ENCODE measurements around the gene SPSB1.

Gene SPSB1

DNA sequence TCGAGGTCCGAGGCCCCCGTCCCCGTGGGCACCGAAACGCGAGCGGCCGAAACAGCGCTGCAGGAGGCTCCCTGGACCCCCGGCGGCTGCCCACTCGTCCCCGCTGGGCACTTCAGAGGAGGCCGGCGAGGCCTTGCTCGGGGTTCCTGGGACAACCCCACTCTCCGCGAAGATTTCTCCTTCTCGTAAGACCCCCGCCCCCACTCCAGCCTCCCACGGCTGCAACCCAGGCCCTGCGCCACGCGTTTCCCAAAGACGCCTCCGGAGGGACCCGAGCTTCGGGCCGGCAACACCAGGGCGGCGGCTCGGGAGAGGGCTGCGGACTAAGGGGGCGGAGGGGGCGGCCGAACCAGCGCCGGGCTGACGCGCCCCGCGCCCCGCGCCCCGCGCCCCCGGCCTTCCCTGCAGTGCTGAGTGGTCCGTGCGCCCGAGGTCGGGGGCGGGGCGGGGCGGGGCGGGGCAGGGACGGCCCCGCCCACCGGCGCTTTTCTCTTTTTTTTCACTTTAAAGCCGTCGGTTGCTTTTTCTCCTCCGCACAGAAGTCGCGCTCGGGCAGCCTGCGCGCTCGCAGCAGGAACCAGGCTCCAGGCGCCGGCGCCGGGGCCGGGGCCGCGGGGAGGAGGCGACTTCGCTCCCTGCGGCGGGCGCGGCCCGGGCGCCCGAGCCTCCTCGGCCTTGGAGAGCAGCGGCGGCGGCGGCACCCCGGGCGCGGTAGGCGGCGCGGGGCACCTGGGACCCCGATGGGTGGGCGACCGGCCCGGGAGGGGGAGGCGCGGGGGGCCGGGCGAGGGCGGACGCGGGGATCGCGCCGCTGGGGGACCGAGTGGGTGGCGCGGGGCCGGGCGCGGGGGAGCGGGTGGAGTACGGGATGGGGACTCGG, at the start of gene SPSB1:
SPSB1 (plus strand) TSS at position 534 of the 880 bp plus-strand sequence. CDS start 62,998 bp downstream, outside the sequence.
- DNase-seq (ENCODE audit: low read depth): peak; percentile 60

DNA sequence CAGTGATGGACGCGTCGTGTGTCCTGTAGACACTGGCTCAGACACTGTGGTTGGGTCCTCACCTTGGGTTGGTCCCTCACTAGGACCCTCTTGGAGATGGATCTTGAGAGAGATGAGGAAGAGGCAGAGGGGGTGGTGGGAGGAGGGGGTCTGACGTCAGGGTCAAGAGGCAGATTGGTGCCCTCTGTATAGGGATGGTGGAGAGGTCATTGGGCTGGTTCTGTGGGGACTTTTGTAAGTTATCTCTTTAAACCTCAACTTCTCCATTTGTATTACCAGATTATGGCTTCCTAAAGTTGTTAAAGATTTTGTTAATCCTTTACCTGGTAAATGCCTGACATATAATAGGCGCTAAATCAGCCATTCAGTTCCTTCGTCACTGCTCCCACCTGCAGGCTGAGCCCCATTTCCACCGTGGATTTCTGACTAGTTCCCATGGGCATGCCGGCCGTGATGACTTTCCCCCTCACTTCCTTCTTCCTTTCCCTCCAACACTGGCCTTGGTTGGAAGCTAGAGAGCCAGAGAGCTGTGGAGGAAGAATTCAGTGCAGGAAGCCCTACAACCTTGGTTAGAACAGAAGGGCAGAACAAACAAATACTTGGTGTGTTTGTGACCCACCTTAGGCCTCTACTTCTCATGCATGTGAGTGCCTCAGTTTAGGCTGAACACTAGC, 49.5 kb upstream of the SPSB1 start:
- no peak for DNase-seq (ENCODE audit: low read depth)

DNA sequence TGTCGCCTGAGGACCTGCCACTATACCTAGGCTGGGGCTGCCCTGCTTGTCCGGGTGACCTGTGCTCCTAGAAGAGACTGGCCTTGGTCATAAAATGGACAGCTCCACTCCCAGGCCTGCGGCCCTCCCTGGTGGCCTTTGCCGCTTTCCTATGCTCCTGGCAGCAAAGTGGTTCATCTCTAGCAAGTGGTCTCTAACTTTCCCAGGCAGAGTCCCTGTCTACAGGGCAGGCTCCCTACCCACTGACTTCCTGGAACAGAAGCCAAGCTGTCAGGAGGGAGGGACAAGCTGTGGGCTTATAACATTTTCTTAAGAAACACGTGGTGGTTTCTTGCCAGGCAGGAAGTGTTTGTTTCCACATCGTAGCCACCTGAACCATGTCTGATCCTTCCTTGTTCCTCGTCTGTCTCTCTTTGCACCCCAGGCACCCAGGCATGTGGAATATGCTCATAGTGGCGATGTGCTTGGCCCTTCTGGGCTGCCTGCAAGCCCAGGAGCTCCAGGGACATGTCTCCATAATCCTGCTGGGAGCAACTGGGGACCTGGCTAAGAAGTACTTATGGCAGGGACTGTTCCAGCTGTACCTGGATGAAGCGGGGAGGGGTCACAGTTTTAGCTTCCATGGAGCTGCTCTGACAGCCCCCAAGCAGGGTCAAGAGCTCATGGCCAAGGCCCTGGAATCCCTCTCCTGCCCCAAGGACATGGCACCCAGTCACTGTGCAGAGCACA, 48.0 kb upstream of the SPSB1 start:
- DNase-seq (ENCODE audit: low read depth): no peak

DNA sequence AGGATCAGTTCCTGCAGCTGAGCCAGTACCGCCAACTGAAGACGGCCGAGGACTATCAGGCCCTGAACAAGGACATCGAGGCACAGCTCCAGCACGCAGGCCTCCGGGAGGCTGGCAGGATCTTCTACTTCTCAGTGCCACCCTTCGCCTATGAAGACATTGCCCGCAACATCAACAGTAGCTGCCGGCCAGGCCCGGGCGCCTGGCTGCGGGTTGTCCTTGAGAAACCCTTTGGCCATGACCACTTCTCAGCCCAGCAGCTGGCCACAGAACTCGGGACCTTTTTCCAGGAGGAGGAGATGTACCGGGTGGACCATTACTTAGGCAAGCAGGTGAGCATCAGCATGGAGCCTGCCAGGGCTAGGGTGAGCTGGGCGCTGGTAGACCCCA, 47.5 kb upstream of the SPSB1 start:
- DNase-seq (ENCODE audit: low read depth): no peak

DNA sequence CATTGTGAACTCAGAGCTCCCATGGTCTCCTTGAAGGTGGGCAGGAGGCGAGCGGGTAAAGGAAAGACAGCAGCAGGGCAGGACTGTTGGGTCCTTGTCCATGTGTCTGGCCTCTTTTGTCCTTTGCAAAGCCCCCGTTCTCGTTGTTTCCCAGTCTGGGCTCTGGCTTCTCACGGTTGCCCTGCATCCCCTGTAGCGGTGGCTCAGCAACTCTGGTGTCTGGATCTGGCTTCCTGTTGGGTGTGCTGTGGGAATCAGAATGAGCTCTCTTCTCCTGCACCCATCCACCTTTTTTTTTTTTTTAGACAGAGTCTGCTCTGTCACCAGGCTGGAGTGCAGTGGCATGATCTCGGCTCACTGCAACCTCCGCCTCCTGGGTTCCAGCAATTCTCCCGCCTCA, 47.0 kb upstream of the SPSB1 start:
- no peak for DNase-seq (ENCODE audit: low read depth)

DNA sequence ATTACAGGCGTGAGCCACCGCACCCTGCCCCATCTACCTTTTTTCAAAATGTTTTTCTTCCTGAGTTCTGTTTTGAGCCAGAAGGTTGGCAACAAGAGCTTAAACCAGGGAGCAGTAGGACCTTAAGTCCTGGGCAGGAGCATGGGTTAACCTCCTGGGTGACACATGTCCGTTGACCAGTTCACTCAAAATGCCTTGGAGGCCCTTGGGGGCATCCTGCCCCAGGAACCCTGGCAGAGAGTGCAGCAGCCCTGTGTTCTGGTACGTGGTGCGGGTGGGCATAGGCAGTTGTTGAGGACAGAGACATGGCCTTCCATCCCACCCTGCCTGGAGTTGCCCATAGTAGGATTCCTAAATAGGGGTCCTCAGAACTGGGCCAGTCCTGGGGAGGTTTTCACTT, 46.5 kb upstream of the SPSB1 start:
- no peak for DNase-seq (ENCODE audit: low read depth)

DNA sequence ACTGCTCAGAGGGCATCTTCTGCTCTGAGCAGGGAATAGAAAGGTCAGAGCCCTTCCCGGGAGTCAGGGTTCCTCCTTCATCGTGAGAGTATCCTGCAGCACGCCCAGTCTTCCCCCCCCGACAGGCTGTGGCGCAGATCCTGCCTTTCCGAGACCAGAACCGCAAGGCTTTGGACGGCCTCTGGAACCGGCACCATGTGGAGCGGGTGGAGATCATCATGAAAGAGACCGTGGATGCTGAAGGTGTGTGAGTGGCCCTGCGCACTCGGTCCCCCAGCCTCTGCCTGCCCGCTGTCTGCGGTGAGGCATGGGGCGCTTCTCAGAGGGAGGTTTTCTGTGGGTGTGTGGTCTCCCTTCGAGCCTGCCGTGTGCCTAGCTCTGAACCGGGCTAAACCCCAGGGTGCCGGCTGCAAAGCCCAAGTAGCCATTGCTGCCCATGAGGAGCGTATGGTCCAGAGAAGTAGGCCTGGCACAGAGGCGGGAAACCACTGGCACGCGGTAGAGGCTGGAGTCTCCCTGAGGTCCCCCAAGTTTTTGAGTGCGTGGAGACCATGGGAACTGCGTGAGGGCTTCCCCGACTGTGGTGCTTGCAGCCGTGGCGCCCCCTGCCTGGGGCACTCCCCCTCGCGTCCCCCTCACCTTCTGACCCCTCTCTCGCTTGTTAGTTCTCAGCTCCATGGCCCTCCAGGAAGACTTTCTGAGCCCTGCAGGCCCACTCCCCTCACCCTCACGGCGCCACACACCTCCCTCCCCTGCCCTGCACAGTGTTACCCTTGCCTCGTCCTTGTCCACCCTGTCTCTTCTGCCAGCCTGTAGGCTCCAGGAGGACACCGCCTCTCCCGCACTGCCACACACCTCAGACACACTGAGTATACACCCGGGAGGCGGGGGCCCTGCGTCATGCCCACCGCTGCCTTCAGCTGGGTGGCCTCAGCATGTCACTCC, 45.6 kb upstream of the SPSB1 start:
- no peak for DNase-seq (ENCODE audit: low read depth)

DNA sequence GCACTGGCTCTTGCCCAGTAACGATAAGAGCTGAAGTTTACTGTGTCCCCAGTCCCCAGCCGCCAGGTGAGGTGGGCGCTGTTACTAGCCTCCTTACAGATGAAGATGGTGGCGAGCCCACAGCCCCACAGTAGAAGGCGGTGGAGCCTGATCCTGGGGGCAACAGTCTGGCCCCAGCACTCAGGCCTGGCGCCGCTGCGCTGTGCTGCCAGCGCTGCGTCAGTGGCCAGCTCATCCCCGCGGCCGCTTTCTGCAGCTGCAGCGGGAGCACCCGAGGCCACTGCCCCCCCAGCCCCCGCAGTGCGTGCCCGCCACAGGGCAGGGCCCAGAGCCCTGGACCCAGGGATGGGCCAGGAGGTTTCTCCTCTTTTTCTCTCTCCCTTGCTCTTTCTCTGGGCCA, 44.8 kb upstream of the SPSB1 start:
- no peak for DNase-seq (ENCODE audit: low read depth)

DNA sequence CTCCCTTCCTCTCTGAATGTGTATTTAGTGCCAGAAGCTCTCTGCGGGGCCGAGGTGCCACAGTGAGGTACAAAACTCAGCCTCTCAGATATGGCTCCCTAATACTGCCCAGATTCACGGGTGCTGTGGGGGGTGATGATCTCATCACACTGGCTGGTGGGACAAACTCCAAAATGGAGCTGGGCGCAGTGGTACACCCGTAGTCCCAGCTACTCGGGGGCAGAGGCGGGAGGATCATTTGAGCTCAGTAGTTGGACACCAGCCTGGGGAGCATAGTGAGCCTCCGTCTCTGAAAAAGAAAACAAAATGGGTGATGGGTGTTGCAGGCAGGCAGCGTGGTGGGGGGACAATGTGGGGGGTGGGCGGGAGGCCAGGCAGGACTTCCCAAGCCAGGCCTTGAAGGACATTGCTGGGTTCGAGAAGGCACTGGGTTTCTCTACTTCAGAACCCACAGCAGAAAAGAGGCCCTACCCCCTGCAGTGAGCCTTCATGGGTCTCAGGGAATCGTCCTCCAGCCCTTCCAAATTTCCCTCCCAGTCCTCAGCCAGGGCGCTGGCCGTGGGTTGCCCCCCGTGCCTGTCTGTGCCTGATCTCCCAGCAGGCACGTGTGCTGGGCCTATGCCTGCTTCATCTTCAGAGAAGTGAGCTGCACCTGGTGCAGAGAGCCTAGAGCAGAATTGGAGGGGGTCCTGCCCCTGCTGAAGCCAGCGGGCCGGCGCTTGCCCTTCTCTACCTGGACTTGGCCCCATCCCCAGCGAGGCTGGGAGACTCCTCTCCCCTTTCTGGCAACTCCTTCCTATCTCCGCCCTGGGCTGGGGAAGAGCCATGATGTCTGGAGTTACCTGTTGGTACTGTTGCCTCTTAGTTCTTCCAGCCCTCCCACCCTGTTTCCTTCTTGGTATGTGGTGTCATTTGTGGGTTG, 44.1 kb upstream of the SPSB1 start:
- no peak for DNase-seq (ENCODE audit: low read depth)

DNA sequence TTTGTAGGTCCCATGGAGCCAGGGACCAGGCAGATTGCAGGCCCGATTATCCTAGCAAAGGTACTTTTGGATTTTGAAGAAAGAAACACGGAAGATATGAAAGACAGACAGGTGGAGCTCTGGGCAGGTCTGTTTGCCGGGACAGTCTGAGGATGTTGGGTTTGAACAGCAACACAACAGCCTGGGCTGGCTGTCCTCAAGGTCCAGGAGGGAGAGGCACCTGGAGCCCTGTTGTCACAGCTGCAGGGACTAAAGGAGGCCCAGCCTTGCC, 43.5 kb upstream of the SPSB1 start:
- no peak for DNase-seq (ENCODE audit: low read depth)

DNA sequence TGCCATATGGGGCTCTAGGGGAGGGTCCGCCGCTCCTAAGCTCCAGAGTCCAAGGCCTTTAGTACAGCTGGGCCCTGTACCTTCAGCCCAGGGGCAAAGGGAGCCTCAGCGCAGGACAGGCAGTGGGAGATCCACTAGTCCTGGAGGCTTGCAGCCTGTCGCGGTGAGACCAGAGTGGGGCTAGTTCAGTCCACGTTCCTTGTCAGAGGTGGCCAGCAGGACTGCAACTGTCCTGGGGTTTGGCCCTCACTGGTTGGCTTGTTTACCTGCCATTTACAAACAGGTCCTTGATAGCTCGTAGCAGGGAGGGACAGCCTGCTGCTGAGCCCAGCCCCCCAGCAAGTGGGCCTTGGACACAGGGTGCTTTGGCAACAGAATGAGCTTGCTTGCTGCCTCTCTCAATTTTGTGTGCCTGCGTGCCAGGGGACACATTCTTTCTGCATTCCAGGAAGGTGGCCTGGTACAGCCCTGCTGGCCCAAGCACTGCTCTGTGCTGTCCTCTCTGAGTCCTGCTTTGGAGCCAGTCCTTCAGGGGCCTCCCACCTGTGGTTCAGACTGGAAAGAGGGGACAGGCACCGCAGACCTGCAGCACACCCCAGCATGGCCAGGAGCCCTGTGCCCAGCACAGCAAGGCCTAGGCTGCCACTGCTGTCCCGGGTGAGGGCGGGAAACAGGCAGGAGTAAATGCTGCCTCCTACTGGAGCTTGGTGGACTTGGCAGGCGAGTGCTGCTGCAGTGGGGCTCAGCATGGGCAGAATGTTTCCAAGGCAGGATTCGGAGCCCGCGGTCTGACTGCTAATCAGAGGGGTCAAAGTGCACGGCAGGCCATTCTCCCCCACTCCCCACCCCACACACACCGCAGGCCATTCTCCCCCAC, 42.9 kb upstream of the SPSB1 start:
- no peak for DNase-seq (ENCODE audit: low read depth)

DNA sequence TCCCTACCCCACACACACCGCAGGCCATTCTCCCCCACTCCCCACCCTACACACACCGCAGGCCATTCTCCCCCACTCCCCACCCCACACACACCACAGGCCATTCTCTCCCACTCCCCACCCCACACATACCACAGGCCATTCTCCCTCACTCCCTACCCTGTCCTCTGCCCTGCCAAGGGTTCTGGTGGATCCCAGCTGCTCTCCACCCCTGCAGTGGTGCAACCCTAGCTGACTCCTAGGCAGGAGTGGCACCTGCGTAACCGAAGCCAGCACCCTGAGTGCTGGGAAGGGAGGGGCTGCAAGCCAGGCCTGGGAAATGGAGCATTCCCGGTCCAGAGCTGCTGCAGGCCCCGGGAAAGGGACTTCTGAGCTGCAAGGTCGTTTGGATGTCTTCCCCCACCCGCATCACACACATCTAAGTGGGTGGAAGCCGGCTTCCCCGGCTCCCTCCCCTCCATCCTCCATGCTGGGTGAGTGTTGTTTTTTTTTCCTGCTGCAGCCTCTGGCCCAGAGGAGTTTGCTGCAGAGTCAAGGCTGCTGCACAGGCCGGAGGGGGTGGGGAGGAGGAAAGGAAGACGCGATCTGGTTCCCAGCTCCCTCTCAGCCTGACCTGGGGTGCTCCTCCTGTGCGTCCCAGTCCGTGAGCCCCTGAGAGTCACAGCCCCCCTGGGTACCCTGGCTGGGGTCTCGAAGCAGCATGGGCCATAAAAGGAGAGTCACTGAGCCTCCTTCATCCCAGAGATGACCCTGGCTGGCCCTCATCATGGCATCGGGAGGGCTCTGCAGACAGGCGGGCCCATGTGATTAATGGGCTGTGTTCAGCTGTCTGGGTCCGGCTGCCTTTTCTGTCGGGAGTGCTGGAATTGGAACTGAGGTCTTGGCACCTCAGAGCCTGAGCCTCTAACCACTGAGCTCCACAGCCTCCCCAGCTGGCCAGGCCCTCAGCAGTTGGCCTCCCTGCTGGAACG, 42.0 kb upstream of the SPSB1 start:
- no peak for DNase-seq (ENCODE audit: low read depth)

DNA sequence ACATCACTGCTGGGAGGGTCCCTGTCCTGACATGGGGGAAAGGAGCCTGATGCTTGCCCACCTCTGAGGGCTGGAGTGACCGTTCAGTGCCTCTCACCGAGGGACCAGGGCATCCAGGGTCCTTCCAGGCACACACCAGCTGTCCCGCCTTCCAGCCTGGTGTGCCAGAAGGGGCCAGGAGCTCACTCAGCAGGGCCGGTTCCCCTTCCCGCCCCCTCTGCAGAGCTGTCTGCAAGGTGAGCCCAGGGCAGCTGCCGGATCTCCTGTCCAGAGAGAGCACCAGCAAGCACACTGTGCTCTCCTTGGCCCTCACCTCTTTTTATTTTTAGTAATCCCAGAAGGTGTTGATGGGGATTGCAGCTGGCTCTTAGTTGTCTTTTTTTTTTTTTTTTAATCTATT, 41.2 kb upstream of the SPSB1 start:
- DNase-seq (ENCODE audit: low read depth): no peak

DNA sequence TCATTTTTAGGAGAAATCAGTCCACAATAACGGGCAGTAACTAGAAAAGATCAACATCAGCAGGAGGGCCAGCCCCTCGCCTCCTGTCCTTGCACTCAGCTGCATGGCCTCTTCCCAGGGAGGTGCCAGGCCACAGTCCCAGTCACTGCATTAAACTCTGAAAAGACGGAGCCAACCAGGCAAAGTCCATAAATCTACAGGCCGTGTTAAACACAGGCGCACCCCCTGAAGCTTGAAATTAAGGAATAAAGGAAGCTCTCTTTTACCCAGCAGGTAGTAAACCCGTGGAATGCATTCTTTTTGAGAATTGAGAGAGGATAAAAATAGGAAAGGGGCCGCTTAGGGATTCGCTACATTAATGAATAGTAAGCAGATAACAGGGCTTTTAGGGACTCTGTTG, 39.7 kb upstream of the SPSB1 start:
- DNase-seq (ENCODE audit: low read depth): no peak

DNA sequence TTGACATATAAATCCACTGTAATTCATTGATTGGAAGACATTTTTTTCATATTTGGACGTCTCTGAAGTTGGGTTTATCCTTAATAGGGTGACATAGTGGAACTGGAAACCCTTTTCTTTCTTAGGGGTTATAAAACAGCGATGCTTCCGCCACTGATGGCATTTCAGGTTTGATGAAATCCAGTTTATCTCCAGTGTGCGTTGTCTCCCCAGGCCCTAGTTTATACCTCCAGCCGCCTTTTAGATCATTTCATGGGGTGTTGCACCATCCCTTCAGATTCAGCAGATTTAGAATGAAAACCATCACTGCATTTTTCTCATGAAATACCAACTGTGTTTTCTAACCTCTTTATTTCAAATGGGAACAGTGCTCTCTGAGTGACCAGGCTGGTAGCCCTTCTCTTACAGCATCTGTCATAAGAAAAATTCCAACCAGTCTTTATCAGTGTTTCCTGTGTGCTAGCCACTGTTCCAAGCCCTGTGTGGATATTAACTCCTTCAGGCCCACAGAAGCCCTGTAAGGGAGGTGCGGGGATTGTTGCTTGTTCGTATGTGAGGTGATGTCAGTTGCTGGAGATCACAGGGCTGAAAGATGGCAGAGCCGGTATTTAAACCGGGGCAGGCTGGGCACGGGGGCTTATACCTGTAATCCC, 39.1 kb upstream of the SPSB1 start:
- DNase-seq (ENCODE audit: low read depth): no peak

DNA sequence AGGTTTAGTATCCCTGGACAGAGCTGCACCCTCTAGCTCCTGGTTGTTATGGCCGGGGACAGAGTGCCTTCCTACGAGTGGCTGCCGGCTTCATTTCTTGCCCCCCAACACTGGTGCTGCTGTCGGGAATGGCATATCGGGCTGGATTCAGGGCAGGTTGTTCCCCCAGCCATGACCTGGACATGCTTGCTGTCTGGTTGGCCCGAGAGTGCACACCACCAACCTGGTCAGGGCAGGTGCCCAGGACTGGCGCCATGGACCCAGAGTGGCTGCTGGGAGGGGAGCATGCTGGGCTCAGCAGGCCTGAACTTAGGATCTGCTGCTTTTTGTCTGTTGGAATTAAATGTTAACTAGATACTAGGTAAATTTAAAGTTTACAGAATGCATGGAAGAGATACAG, 36.4 kb upstream of the SPSB1 start:
- DNase-seq (ENCODE audit: low read depth): no peak

DNA sequence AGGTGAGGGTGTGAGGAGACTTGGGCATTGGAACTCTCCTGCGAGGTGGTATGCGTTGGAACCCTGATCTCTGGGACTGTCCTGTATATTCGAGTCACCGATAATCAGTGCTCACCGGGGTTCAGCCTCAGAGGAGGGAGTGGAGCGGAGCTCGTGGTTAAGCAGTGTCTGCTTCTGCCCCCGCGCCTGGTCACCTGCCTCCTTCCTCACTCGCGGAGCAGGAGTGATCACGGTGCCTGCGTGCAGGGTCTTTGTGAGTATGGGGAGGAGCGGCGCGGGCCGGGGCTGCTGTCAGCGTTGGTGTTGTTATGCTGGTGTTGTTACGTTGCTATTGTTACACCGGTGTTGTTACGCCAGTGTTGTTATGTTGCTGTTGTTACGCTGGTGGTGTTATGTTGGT, 34.8 kb upstream of the SPSB1 start:
- DNase-seq (ENCODE audit: low read depth): no peak

DNA sequence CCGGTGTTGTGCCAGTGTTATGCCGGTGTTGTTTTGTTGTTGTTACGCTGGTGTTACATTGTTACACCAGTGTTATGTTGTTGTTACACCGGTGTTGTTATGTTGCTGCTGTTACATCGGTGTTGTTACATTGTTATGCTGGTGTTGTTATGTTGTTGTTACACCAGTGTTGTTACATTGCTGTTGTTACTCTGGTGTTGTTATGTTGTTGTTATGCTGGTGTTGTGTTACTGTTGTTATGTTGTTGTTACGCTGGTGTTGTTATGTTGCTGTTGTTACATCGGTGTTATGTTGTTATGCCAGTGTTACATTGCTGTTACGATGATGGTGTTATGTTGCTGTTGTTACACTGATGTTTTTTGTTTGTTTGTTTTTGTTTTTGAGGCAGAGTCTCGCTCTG, 34.1 kb upstream of the SPSB1 start:
- no peak for DNase-seq (ENCODE audit: low read depth)

All from GM04504 (cell line).